Testis (tissue), 3 donors: ENCODE measurements around the gene TWIST2. TPM values are rescaled to one million over a fixed set of nuclear protein-coding genes. Genes with fewer than 3 reads are reported as not detected.

ENCODE experiments used
- DNase-seq: peaks from one replicate; pipeline ENCODE4 v3.0.0-alpha.2; 2019
- H3K27ac ChIP-seq, 2 donors: fragments of 200-600 bp; sonication (generic); one replicate each; pipeline ENCODE4 v1.5.1; 2019
- H3K27me3 ChIP-seq: fragments of 200-600 bp; sonication (generic); one replicate; pipeline ENCODE4 v1.5.1; 2019
- H3K36me3 ChIP-seq: fragments of 200-600 bp; sonication (generic); one replicate; pipeline ENCODE4 v1.5.1; 2017; ENCODE audit warnings: low read depth; ENCODE audit errors: missing control alignments
- H3K4me1 ChIP-seq: fragments of 200-600 bp; sonication (generic); one replicate; pipeline ENCODE4 v1.5.1; 2019
- H3K4me3 ChIP-seq, 2 donors: fragments of 200-600 bp; sonication (generic); one replicate each; pipeline ENCODE4 v1.5.1; 2017 to 2019
- H3K9me3 ChIP-seq: fragments of 200-600 bp; sonication (generic); one replicate; pipeline ENCODE4 v1.5.1; 2017
- POLR2A ChIP-seq: fragments of 450-650 bp; IDR thresholded peaks from one replicate; pipeline ENCODE4 v1.6.1; 2017; ENCODE audit warnings: antibody characterized with exemption, mild to moderate bottlenecking, moderate library complexity
- WGBS, 2 donors: methylation state at CpG; one replicate each; pipeline ENCODE4 v1.1.5; 2018; 5-methylcytosine and 5-hydroxymethylcytosine counted together
- intact Hi-C: fragments of 100-400 bp; cut with DNase I; formaldehyde crosslinking; loops from one replicate; pipeline ENCODE4 v1.15.1; 2023; ENCODE audit warnings: low total_unique reads
- polyA plus RNA-seq: library from polyadenylated mRNA; stranded (reverse); fragments of 350-450 nt; fragmentation: Illumina TruSeq; extraction: RNeasy Lipid Tissue Mini Kit (QIAGEN cat#74804); gene quantifications from one replicate; pipeline ENCODE4 v1.2.3, GENCODE V29; 2014; ENCODE audit warnings: low read depth, low replicate concordance; ENCODE audit not compliant: insufficient read depth
- total RNA-seq, 2 donors: library from RNA; depleted of rRNA; stranded (reverse); fragments of >200 nt; gene quantifications; one replicate each; pipeline ENCODE4 v1.2.3, GENCODE V29; 2016
- TF ChIP-seq, protein P1 (sequence below), 3 experiments: fragments of 450-650 bp in 2 of 3; fragments of 200-600 bp in 1 of 3; sonication (generic) in 1 of 3; IDR thresholded peaks; one replicate each; pipeline ENCODE4 v1.5.1; 2016 to 2019; ENCODE audit warnings: antibody characterized with exemption in 3 of 3, mild to moderate bottlenecking in 2 of 3, moderate library complexity in 1 of 3

The TWIST2 gene
- total and polyA plus RNA-seq, 3 donors from 2014 or later = 5.0 to 11.3 (median 10.3) TPM

DNA sequence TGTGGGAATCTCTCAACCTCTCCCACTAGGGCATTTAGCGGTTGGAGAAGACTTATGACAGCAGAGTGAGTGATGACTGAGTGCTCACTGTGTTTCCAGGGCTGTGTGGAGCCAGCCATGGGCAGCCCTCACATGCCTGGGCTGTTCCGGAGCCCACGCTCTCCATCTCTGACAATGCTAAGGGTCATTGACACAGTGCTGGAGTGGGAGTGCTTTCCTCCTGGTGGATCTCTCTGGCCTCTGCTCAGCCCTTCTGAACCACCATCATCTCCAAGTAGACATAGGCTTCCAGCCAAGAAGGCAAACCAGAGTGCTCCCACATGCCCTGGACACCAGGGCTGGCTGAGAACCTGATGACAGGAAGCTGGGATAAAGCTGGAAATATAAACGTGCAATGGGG, 33.1 kb upstream of the TWIST2 start:
- Histone ChIP-seq H3K36me3 (no peaks in the 10 kb centered on the region), H3K4me3 (no peak overlapping the region), H3K27me3 (no peaks in the 10 kb centered on the region), H3K9me3 (no peaks in the 10 kb centered on the region), H3K27ac (no peak overlapping the region), H3K4me1 (no peaks in the 10 kb centered on the region)
- DNase-seq = no peak
- 81% methylated on average over 4 of the region's 4 CpGs for WGBS, 2 donors
- intact Hi-C loops = no loop called here
- TF ChIP-seq, protein P1, sequence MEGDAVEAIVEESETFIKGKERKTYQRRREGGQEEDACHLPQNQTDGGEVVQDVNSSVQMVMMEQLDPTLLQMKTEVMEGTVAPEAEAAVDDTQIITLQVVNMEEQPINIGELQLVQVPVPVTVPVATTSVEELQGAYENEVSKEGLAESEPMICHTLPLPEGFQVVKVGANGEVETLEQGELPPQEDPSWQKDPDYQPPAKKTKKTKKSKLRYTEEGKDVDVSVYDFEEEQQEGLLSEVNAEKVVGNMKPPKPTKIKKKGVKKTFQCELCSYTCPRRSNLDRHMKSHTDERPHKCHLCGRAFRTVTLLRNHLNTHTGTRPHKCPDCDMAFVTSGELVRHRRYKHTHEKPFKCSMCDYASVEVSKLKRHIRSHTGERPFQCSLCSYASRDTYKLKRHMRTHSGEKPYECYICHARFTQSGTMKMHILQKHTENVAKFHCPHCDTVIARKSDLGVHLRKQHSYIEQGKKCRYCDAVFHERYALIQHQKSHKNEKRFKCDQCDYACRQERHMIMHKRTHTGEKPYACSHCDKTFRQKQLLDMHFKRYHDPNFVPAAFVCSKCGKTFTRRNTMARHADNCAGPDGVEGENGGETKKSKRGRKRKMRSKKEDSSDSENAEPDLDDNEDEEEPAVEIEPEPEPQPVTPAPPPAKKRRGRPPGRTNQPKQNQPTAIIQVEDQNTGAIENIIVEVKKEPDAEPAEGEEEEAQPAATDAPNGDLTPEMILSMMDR (IDR thresholded peaks at IDR 0.05) = no peak
- no peak for TF ChIP-seq POLR2A

DNA sequence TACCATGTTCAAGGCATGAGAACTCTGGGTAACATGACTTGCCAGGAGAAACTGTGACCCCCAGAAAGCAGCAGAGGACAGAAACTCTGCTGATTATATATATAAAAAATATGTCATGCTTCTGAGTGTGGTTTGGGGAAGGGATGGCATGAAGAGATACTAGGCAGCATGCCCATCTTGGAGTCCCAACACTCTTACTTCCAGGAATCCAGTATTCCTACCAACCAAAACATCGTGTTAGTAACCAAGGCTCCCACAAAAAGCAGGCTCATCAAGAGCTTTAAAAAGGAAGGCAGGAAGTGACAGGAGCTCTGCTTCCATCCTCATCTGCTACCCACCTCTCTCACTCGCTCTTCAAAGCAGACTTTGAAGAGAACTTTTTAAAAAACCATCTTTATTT, 31.6 kb upstream of the TWIST2 start:
- no peaks in the 10 kb centered on the region for H3K4me1 ChIP-seq
- H3K9me3 ChIP-seq = no peaks in the 10 kb centered on the region
- H3K27ac ChIP-seq = no peak overlapping the region
- WGBS, 2 donors = 84 to 88% methylated on average over 2 of the region's 2 CpGs
- no peak overlapping the region for H3K4me3 ChIP-seq
- H3K36me3 ChIP-seq = no peaks in the 10 kb centered on the region
- intact Hi-C loops = no loop called here
- no peak for TF ChIP-seq POLR2A
- TF ChIP-seq, protein P1 (IDR thresholded peaks at IDR 0.05) = no peak
- H3K27me3 ChIP-seq = no peaks in the 10 kb centered on the region
- DNase-seq = no peak

GRCh38 chr2:238817382-238817781, 30.5 kb upstream of the TWIST2 start:
- no peak overlapping the region for H3K4me3 ChIP-seq
- H3K9me3 ChIP-seq = no peaks in the 10 kb centered on the region
- intact Hi-C loops = no loop called here
- 71 to 84% methylated on average over 5 of the region's 5 CpGs for WGBS, 2 donors
- no peaks in the 10 kb centered on the region for H3K4me1 ChIP-seq
- H3K27ac ChIP-seq = no peak overlapping the region
- H3K27me3 ChIP-seq = no peaks in the 10 kb centered on the region
- TF ChIP-seq, protein P1 (IDR thresholded peaks at IDR 0.05) = no peak
- no peak for TF ChIP-seq POLR2A
- H3K36me3 ChIP-seq = no peaks in the 10 kb centered on the region
- no peak for DNase-seq

DNA sequence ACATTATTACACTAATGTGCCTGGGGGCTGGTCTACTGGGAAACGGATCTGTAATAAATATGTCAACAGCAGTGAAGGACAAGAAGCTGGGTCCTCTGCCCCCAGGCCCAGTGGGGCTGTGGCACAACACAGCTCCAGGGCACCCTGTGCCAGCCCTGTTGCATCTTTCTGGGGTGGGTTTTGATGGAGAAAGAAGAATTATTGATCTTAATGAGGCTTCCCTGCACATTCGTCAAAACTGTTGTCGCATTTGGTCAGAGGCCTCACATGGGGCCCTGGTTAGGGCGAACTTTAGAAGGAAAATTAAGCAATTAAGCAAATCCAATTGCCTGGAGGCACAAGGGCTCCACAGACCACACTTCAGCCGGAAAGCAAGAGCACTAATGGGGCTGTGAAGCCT, 30.0 kb upstream of the TWIST2 start:
- WGBS, 2 donors = 73 to 81% methylated on average over 5 of the region's 5 CpGs

GRCh38 chr2:238818561-238818960, 29.3 kb upstream of the TWIST2 start:
- no peaks in the 10 kb centered on the region for H3K9me3 ChIP-seq
- 69 to 74% methylated on average over 2 of the region's 2 CpGs for WGBS, 2 donors
- DNase-seq = no peak
- TF ChIP-seq, protein P1 (IDR thresholded peaks at IDR 0.05) = no peak
- TF ChIP-seq POLR2A = no peak
- H3K36me3 ChIP-seq = no peaks in the 10 kb centered on the region
- H3K4me3 ChIP-seq = no peak overlapping the region
- H3K27me3 ChIP-seq = no peaks in the 10 kb centered on the region
- no peak overlapping the region for H3K27ac ChIP-seq
- H3K4me1 ChIP-seq = no peaks in the 10 kb centered on the region
- intact Hi-C loops = no loop called here

More for the DNA sequence above, 30.0 kb upstream of the TWIST2 start:
- no peak overlapping the region for H3K27ac ChIP-seq
- no peak for DNase-seq
- H3K4me1 ChIP-seq = no peaks in the 10 kb centered on the region
- no peaks in the 10 kb centered on the region for H3K9me3 ChIP-seq
- TF ChIP-seq, protein P1 (IDR thresholded peaks at IDR 0.05) = no peak
- TF ChIP-seq POLR2A = no peak
- no peak overlapping the region for H3K4me3 ChIP-seq
- no peaks in the 10 kb centered on the region for H3K27me3 ChIP-seq
- intact Hi-C loops = no loop called here
- no peaks in the 10 kb centered on the region for H3K36me3 ChIP-seq
